Measurements from ENCODE around the gene CMSS1. TPM values are rescaled to one million over a fixed set of nuclear protein-coding genes. Genes with fewer than 3 reads are reported as not detected.

Gene CMSS1
- total and polyA plus RNA-seq, 8 donors: 2.7 to 33.3 (median 22.1) TPM

GRCh38 chr3:99863002-99863401 is 45.3 kb downstream of the CMSS1 start:
- H3K36me3 ChIP-seq: peaks cover 0 to 33% (median 28%) of the 10 kb centered on the region in 4 donors
- no peaks in the 10 kb centered on the region for H3K27me3 ChIP-seq
- no peaks in the 10 kb centered on the region for H3K9me3 ChIP-seq
- intact Hi-C loops (cut with DNase I; ENCODE audit: low total_unique reads): no loop called here
- H3K4me1 ChIP-seq: peaks cover 9 to 65% (median 46%) of the 10 kb centered on the region in 4 donors
- WGBS, 5 donors: 75 to 91% (median 89%) methylated on average over 6 of the region's 6 CpGs
- no peak overlapping the region for H3K4me3 ChIP-seq
- H3K27ac ChIP-seq: peak overlapping the region in 3 of 5 donors; percentile 17 to 77 (median 71)
- no peak for TF ChIP-seq POLR2AphosphoS5 (IDR thresholded peaks at IDR 0.05)
- TF ChIP-seq POLR2A (IDR thresholded peaks at IDR 0.05): no peak
- TF ChIP-seq CTCF (IDR thresholded peaks at IDR 0.05): no peak
- no peak for TF ChIP-seq EP300 (IDR thresholded peaks at IDR 0.05)
- no peak for DNase-seq

- Histone ChIP-seq H3K4me3 (no peak overlapping the region), H3K9me3 (no peaks in the 10 kb centered on the region), H3K27ac (peak overlapping the region in 1 of 5 donors; percentile 77), H3K4me1 (peaks cover 11 to 70% (median 46%) of the 10 kb centered on the region in 4 donors), H3K27me3 (no peaks in the 10 kb centered on the region), H3K36me3 (peaks cover 0 to 32% (median 25%) of the 10 kb centered on the region in 4 donors)
- DNase-seq: no peak
- 60 to 84% (median 76%) methylated on average over 2 of the region's 2 CpGs for WGBS, 5 donors
- intact Hi-C loops (cut with DNase I; ENCODE audit: low total_unique reads): no loop called here
- no peak for TF ChIP-seq CTCF (IDR thresholded peaks at IDR 0.05)
- no peak for TF ChIP-seq POLR2A (IDR thresholded peaks at IDR 0.05)
- no peak for TF ChIP-seq EP300 (IDR thresholded peaks at IDR 0.05)
- TF ChIP-seq POLR2AphosphoS5 (IDR thresholded peaks at IDR 0.05): no peak
Measured at GRCh38 chr3:99863588-99863987, 45.9 kb downstream of the CMSS1 start.

- 93 to 98% (median 95%) methylated on average over 2 of the region's 2 CpGs for WGBS, 5 donors
Measured at GRCh38 chr3:99864289-99864688, 46.6 kb downstream of the CMSS1 start.

GRCh38 chr3:99865321-99865720 is 47.7 kb downstream of the CMSS1 start:
- Histone ChIP-seq H3K9me3 (no peaks in the 10 kb centered on the region), H3K4me1 (peaks cover 13 to 70% (median 41%) of the 10 kb centered on the region in 4 donors), H3K36me3 (peaks cover 0 to 32% (median 24%) of the 10 kb centered on the region in 4 donors), H3K27ac (peak overlapping the region in 1 of 5 donors; percentile 96), H3K4me3 (no peak overlapping the region), H3K27me3 (no peaks in the 10 kb centered on the region)
- no peak for DNase-seq
- 82 to 97% (median 87%) methylated on average over 1 of the region's 1 CpG for WGBS, 5 donors
- intact Hi-C loops (cut with DNase I; ENCODE audit: low total_unique reads): no loop called here
- no peak for TF ChIP-seq CTCF (IDR thresholded peaks at IDR 0.05)
- TF ChIP-seq POLR2AphosphoS5 (IDR thresholded peaks at IDR 0.05): no peak
- TF ChIP-seq POLR2A (IDR thresholded peaks at IDR 0.05): no peak
- TF ChIP-seq EP300 (IDR thresholded peaks at IDR 0.05): no peak

More at GRCh38 chr3:99864289-99864688, 46.6 kb downstream of the CMSS1 start:
- intact Hi-C loops (cut with DNase I; ENCODE audit: low total_unique reads): no loop called here
- H3K27me3 ChIP-seq: no peaks in the 10 kb centered on the region
- H3K4me1 ChIP-seq: peaks cover 11 to 70% (median 44%) of the 10 kb centered on the region in 4 donors
- H3K27ac ChIP-seq: peak overlapping the region in 2 of 5 donors; percentile 14 to 44
- DNase-seq: no peak
- H3K36me3 ChIP-seq: peaks cover 0 to 32% (median 24%) of the 10 kb centered on the region in 4 donors
- TF ChIP-seq CTCF (IDR thresholded peaks at IDR 0.05) (no peak), POLR2A (IDR thresholded peaks at IDR 0.05) (no peak), POLR2AphosphoS5 (IDR thresholded peaks at IDR 0.05) (no peak), EP300 (IDR thresholded peaks at IDR 0.05) (no peak)
- H3K4me3 ChIP-seq: no peak overlapping the region
- no peaks in the 10 kb centered on the region for H3K9me3 ChIP-seq
